SH-SY5Y (cell line): ENCODE results near the gene COLQ.

Source experiments
- GATA2 ChIP-seq: IDR thresholded peaks from 2 replicates; pipeline ENCODE4 v1.6.1; 2011; ENCODE audit warnings: mild to moderate bottlenecking, low read depth, low read length
- GATA3 ChIP-seq: IDR thresholded peaks from 2 replicates; pipeline ENCODE4 v1.6.1; 2011; ENCODE audit warnings: low read depth, mild to moderate bottlenecking, low read length, moderate library complexity

DNA sequence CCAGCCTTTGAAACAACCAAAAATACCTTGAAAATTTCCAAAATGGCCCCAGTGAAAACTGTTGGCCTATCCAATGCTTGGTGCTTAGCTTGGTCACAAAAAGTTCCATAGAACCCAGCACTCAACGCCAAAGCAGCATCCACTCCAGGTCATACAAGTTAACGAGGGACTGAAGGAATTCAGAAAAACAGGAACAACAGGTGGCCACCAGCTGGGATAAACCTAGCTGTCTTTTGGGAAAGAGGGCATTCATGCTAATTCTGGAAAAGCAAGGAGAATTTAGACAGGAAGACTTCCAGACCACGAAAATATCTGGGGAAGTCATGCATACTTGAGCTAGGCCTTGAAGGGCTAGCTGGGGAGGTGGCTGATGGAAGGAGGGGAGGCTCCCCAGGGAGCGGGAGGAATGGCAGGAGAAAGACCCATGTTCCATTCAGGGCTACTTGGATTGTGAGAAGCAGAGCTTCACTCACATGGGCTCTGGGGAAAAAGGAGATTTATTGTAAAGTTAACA lies 28.6 kb downstream of the COLQ start:
- TF ChIP-seq GATA2 (no peak), GATA3 (no peak)
